ENCODE measurements around the gene RAP1GDS1.
A peak's percentile ranks its signal among the peaks of the same experiment; 100 is the strongest.
"Not testable (repeated sequence)": the region's sequence is repeated elsewhere in the genome, so short reads cannot be mapped to it uniquely, and the experiment has no call there.

Gene RAP1GDS1

GRCh38 chr4:98447648-98448047, 186.5 kb downstream of the RAP1GDS1 start:
- 0 out of 3 replicates have a peak, but pooled peaks have one; percentile 32 for ATAC-seq
- TF ChIP-seq TSHZ2 (CRISPR knock-in tag; IDR thresholded peaks at IDR 0.05) (no peak), SNAI2 (CRISPR knock-in tag; IDR thresholded peaks at IDR 0.05) (no peak), TCF4 (CRISPR knock-in tag; IDR thresholded peaks at IDR 0.05; ENCODE audit: borderline replicate concordance) (no peak), OSR1 (CRISPR knock-in tag; IDR thresholded peaks at IDR 0.05) (no peak), RARB (CRISPR knock-in tag; IDR thresholded peaks at IDR 0.05) (no peak), POU6F1 (CRISPR knock-in tag; IDR thresholded peaks at IDR 0.05; ENCODE audit: borderline replicate concordance, low read depth) (no peak), ZFP3 (CRISPR knock-in tag; IDR thresholded peaks at IDR 0.05) (no peak), PATZ1 (CRISPR knock-in tag; IDR thresholded peaks at IDR 0.05; ENCODE audit: borderline replicate concordance) (no peak), ZC3H10 (CRISPR knock-in tag; IDR thresholded peaks at IDR 0.05) (no peak), CSDC2 (CRISPR knock-in tag; IDR thresholded peaks at IDR 0.05) (no peak), ISL1 (CRISPR knock-in tag; IDR thresholded peaks at IDR 0.05) (no peak)

- ATAC-seq: peak; percentile 45; the same call in 2 of the 3 replicates
- no peak for TF ChIP-seq POU6F1 (CRISPR knock-in tag; IDR thresholded peaks at IDR 0.05; ENCODE audit: borderline replicate concordance, low read depth)
- TF ChIP-seq PPARA (CRISPR knock-in tag; IDR thresholded peaks at IDR 0.05; ENCODE audit: borderline replicate concordance): no peak
- no peak for TF ChIP-seq TCF4 (CRISPR knock-in tag; IDR thresholded peaks at IDR 0.05; ENCODE audit: borderline replicate concordance)
- no peak for TF ChIP-seq ZC3H10 (CRISPR knock-in tag; IDR thresholded peaks at IDR 0.05)
- no peak for TF ChIP-seq ESRRG (CRISPR knock-in tag; IDR thresholded peaks at IDR 0.05)
- TF ChIP-seq SNAI2 (CRISPR knock-in tag; IDR thresholded peaks at IDR 0.05): no peak
- no peak for TF ChIP-seq ZFP30 (CRISPR knock-in tag; IDR thresholded peaks at IDR 0.05)
- TF ChIP-seq CSRNP3 (CRISPR knock-in tag; IDR thresholded peaks at IDR 0.05): no peak
- no peak for TF ChIP-seq ZNF70 (CRISPR knock-in tag; IDR thresholded peaks at IDR 0.05)
These were observed 187.7 kb downstream of the RAP1GDS1 start for GRCh38 chr4:98448908-98449307.

GRCh38 chr4:98452091-98452490, 190.9 kb downstream of the RAP1GDS1 start:
- TF ChIP-seq ZFP30 (CRISPR knock-in tag; IDR thresholded peaks at IDR 0.05) (no peak), ISL1 (CRISPR knock-in tag; IDR thresholded peaks at IDR 0.05) (no peak), ZNF70 (CRISPR knock-in tag; IDR thresholded peaks at IDR 0.05) (no peak), POU6F1 (CRISPR knock-in tag; IDR thresholded peaks at IDR 0.05; ENCODE audit: borderline replicate concordance, low read depth) (no peak), PPARA (CRISPR knock-in tag; IDR thresholded peaks at IDR 0.05; ENCODE audit: borderline replicate concordance) (no peak), TSHZ2 (CRISPR knock-in tag; IDR thresholded peaks at IDR 0.05) (no peak), CSRNP3 (CRISPR knock-in tag; IDR thresholded peaks at IDR 0.05) (no peak), ZFP3 (CRISPR knock-in tag; IDR thresholded peaks at IDR 0.05) (no peak)

GRCh38 chr4:98457422-98457821, 196.2 kb downstream of the RAP1GDS1 start:
- ATAC-seq: not testable (repeated sequence)

More at GRCh38 chr4:98452091-98452490, 190.9 kb downstream of the RAP1GDS1 start:
- no peak for ATAC-seq

Measured in SK-N-SH treated with all-trans-retinoic acid at 6 μM for 48 hours (cell line).